Caco-2 (cell line): Measurements from ENCODE around the gene PARVB. TPM values are rescaled to one million over a fixed set of nuclear protein-coding genes. Genes with fewer than 3 reads are reported as not detected.

Source experiments
- BruUV-seq: library from RNA; stranded (reverse); fragments of 400-500 nt; replicated peaks from 2 replicates; lab custom pipeline; 2021; lab: Mats Ljungman, UMichigan
- CTCF ChIA-PET: fragments of 300-600 bp; sonication (Branson Sonifier 250); formaldehyde crosslinking; loops from one replicate; lab custom pipeline; 2022; ENCODE audit warnings: antibody characterized with exemption; lab: Charles Lee
- POLR2A ChIA-PET: fragments of 300-600 bp; sonication (Branson Sonifier 250); formaldehyde crosslinking; loops from one replicate; lab custom pipeline; 2022; ENCODE audit warnings: antibody characterized with exemption; lab: Charles Lee
- DNase-seq, 2 experiments: peaks; one replicate each; pipeline versions ENCODE4 v3.0.0 to v3.0.0-alpha.2; 2020 to 2022
- H3K27me3 ChIP-seq: replicated peaks from 2 replicates; pipeline ENCODE4 v1.6.0; 2011; ENCODE audit warnings: low read length; ENCODE audit not compliant: control insufficient read depth, insufficient read depth
- H3K36me3 ChIP-seq: 2 replicates; pipeline ENCODE4 v1.5.1; 2011; ENCODE audit warnings: low read length; ENCODE audit not compliant: control insufficient read depth, insufficient read depth
- H3K4me1 ChIP-seq: fragments of 250-450 bp; sonication (Bioruptor Pico); 2 replicates; pipeline ENCODE4 v1.5.1; 2020; ENCODE audit warnings: mild to moderate bottlenecking
- H3K4me3 ChIP-seq: 2 replicates; pipeline ENCODE4 v1.5.1; 2011; ENCODE audit warnings: low read depth, mild to moderate bottlenecking, control low read depth, low read length
- H3K9me3 ChIP-seq: fragments of 250-450 bp; sonication (Bioruptor Pico); 2 replicates; pipeline ENCODE4 v1.5.1; 2020; ENCODE audit warnings: mild to moderate bottlenecking, moderate library complexity
- H3K27ac Mint-ChIP-seq: one replicate; pipeline ENCODE4 v1.8.0; 2022; ENCODE audit warnings: mixed read lengths; ENCODE audit not compliant: unreplicated experiment
- H3K27me3 Mint-ChIP-seq: one replicate; pipeline ENCODE4 v1.8.0; 2022; ENCODE audit warnings: mixed read lengths; ENCODE audit not compliant: insufficient read depth, unreplicated experiment
- H3K36me3 Mint-ChIP-seq: one replicate; pipeline ENCODE4 v1.8.0; 2022; ENCODE audit warnings: mild to moderate bottlenecking, mixed read lengths; ENCODE audit not compliant: insufficient read depth, unreplicated experiment
- H3K4me1 Mint-ChIP-seq: one replicate; pipeline ENCODE4 v1.8.0; 2022; ENCODE audit warnings: low read depth, mixed read lengths; ENCODE audit not compliant: unreplicated experiment
- H3K4me3 Mint-ChIP-seq: one replicate; pipeline ENCODE4 v1.8.0; 2022; ENCODE audit warnings: mild to moderate bottlenecking, moderate library complexity, mixed read lengths; ENCODE audit not compliant: unreplicated experiment
- H3K9me3 Mint-ChIP-seq: one replicate; pipeline ENCODE4 v1.8.0; 2022; ENCODE audit warnings: mixed read lengths; ENCODE audit not compliant: unreplicated experiment
- intact Hi-C: fragments of 100-400 bp; cut with micrococcal nuclease; formaldehyde crosslinking; loops from one replicate; pipeline ENCODE4 v1.10.0; 2022; ENCODE audit not compliant: unreplicated experiment
- total RNA-seq: library from RNA; stranded (reverse); gene quantifications from 2 replicates; pipeline ENCODE4 v1.2.3, GENCODE V29; 2022
- TF ChIP-seq, protein P1 (sequence below), 2 experiments: fragments of 200-600 bp in 1 of 2; IDR thresholded peaks; 1 replicate in 1 of 2; 2 replicates in 1 of 2; pipeline versions ENCODE4 v1.5.1 to v1.8.0; 2011 to 2022; ENCODE audit warnings: antibody characterized with exemption in 1 of 2, control low read depth in 1 of 2, inconsistent platforms in 1 of 2, low read depth in 1 of 2, low read length in 1 of 2, mild to moderate bottlenecking in 1 of 2, moderate library complexity in 1 of 2; ENCODE audit not compliant: insufficient read depth in 1 of 2, severe bottlenecking in 1 of 2, unreplicated experiment in 1 of 2

Gene PARVB
- total RNA-seq, 1 experiment from 2014 or later = 28.8 TPM

DNA sequence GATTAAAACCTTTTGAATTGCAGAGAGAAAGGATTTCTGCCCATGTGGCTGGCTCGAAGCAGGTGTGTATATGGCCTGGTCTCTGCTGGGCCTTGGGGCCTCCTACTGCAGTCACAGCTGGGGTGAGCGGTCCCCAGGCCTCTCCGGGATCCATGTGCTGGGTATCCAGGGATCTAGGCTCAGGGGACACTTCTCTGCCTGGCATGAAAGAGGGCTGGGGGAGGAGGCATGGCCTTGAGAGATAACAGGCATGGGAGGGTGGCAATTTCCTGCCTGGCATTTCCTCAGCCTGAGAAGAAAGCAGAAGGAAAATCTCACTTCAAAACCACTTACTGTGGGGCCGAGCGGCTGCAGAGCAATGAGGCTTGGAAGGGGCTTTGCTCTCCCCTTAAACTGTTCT is 136.3 kb downstream of the PARVB start:
- intact Hi-C loops = no loop called here
- Histone ChIP-seq H3K27me3 (no peaks in the 10 kb centered on the region), H3K36me3 (no peaks in the 10 kb centered on the region)

DNA sequence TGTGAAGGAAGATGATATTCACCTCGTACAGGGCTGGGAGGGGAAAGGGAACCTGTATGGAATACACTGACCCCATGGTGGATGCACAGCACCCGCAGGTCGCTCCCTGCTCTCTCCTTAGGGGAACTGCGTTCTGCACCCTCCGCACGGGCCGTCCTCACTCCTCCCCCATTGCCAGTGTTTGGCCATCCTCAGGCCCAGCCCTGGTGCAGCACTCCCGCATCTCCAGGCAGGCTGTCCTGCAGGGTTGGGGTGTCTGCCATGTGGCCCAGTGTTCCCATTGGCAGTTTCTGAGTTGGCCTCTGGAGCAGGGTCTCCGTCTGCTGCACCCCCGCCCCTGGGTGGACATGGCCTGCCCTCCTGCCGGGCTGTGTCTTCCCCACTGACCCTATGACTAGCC is 137.6 kb downstream of the PARVB start:
- Mint-ChIP-seq H3K36me3 (no peaks in the 10 kb centered on the region), H3K4me1 (no peaks in the 10 kb centered on the region), H3K27me3 (no peaks in the 10 kb centered on the region), H3K4me3 (no peak overlapping the region), H3K9me3 (no peaks in the 10 kb centered on the region), H3K27ac (no peak overlapping the region)
- TF ChIP-seq, protein P1, sequence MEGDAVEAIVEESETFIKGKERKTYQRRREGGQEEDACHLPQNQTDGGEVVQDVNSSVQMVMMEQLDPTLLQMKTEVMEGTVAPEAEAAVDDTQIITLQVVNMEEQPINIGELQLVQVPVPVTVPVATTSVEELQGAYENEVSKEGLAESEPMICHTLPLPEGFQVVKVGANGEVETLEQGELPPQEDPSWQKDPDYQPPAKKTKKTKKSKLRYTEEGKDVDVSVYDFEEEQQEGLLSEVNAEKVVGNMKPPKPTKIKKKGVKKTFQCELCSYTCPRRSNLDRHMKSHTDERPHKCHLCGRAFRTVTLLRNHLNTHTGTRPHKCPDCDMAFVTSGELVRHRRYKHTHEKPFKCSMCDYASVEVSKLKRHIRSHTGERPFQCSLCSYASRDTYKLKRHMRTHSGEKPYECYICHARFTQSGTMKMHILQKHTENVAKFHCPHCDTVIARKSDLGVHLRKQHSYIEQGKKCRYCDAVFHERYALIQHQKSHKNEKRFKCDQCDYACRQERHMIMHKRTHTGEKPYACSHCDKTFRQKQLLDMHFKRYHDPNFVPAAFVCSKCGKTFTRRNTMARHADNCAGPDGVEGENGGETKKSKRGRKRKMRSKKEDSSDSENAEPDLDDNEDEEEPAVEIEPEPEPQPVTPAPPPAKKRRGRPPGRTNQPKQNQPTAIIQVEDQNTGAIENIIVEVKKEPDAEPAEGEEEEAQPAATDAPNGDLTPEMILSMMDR (IDR thresholded peaks at IDR 0.05; ENCODE audit: insufficient read depth in 1 of 2, low read depth in 1 of 2, low read length in 1 of 2, severe bottlenecking in 1 of 2, unreplicated experiment in 1 of 2) = no peak
- Histone ChIP-seq H3K4me3 (no peak overlapping the region), H3K4me1 (no peaks in the 10 kb centered on the region), H3K9me3 (no peaks in the 10 kb centered on the region), H3K27me3 (no peaks in the 10 kb centered on the region), H3K36me3 (no peaks in the 10 kb centered on the region)
- POLR2A ChIA-PET = no interaction called here
- no peak for DNase-seq
- intact Hi-C loops = no loop called here
- BruUV-seq = no TSS peak
- CTCF ChIA-PET = interaction anchor here (0.7 kb wide), 1 partner anchor 278 kb away, joined by 5 read pairs; no protein-coding TSS in a partner anchor

More for the DNA sequence above, 136.3 kb downstream of the PARVB start:
- TF ChIP-seq, protein P1 (IDR thresholded peaks at IDR 0.05; ENCODE audit: insufficient read depth in 1 of 2, low read depth in 1 of 2, low read length in 1 of 2, severe bottlenecking in 1 of 2, unreplicated experiment in 1 of 2) = no peak
- H3K4me3 Mint-ChIP-seq = no peak overlapping the region
- ChIA-PET POLR2A (no interaction called here), CTCF (no interaction called here)
- H3K27ac Mint-ChIP-seq = no peak overlapping the region
- H3K9me3 ChIP-seq = no peaks in the 10 kb centered on the region
- no peaks in the 10 kb centered on the region for H3K27me3 Mint-ChIP-seq
- BruUV-seq = no TSS peak
- H3K9me3 Mint-ChIP-seq = no peaks in the 10 kb centered on the region
- H3K36me3 Mint-ChIP-seq = no peaks in the 10 kb centered on the region
- H3K4me1 ChIP-seq = no peaks in the 10 kb centered on the region
- H3K4me1 Mint-ChIP-seq = no peaks in the 10 kb centered on the region
- no peak for DNase-seq
- no peak overlapping the region for H3K4me3 ChIP-seq

DNA sequence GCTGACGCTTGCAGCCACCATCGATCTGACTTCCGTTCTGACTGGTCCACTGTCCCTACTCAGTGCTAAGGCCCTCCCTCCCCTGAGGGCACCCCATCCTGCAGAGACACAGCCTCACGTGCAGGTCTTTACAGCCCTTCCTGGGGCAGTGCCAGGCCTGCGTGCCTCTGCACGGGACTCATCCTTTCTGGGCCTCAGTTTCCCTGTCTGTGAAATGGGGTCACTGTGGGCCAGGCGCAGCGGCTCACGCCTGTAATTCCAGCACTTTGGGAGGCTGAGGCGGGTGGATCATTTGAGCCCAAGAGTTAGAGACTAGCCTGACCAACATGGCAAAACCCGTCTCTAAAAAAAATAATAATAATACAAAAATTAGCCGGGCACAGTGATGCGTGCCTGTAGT is 138.9 kb downstream of the PARVB start:
- intact Hi-C loops = no loop called here
- ChIA-PET CTCF (no interaction called here), POLR2A (no interaction called here)
- no TSS peak for BruUV-seq
- H3K27me3 ChIP-seq = no peaks in the 10 kb centered on the region
- H3K4me1 ChIP-seq = no peaks in the 10 kb centered on the region
- H3K9me3 ChIP-seq = no peaks in the 10 kb centered on the region
- Mint-ChIP-seq H3K27ac (no peak overlapping the region), H3K4me1 (no peaks in the 10 kb centered on the region), H3K9me3 (no peaks in the 10 kb centered on the region), H3K27me3 (no peaks in the 10 kb centered on the region), H3K4me3 (no peak overlapping the region), H3K36me3 (no peaks in the 10 kb centered on the region)
- no peaks in the 10 kb centered on the region for H3K36me3 ChIP-seq
- no peak overlapping the region for H3K4me3 ChIP-seq
- TF ChIP-seq, protein P1 (IDR thresholded peaks at IDR 0.05; ENCODE audit: insufficient read depth in 1 of 2, low read depth in 1 of 2, low read length in 1 of 2, severe bottlenecking in 1 of 2, unreplicated experiment in 1 of 2) = no peak
- DNase-seq = no peak
